ENCODE data around the gene TMEM45A. TPM values are rescaled to one million over a fixed set of nuclear protein-coding genes. Genes with fewer than 3 reads are reported as not detected.

TMEM45A gene
- total RNA-seq, 4 donors from 2014 or later = 3.5 to 7.0 (median 4.1) TPM

- Histone ChIP-seq H3K9me3 (no peaks in the 10 kb centered on the region), H3K4me1 (no peaks in the 10 kb centered on the region), H3K27ac (no peak overlapping the region), H3K36me3 (peaks cover 0 to 9% of the 10 kb centered on the region in 2 donors), H3K4me3 (no peak overlapping the region), H3K27me3 (no peaks in the 10 kb centered on the region)
- DNase-seq (no peak), ATAC-seq (no peak)
- in situ Hi-C loops (cut with MboI; ENCODE audit: low sequenced_read_pairs in 4 of 4) = no loop called here
- intact Hi-C loops (cut with DNase I; ENCODE audit: low total_unique reads) = no loop called here
- TF ChIP-seq POLR2A (IDR thresholded peaks at IDR 0.05) = no peak
- TF ChIP-seq, protein P1, sequence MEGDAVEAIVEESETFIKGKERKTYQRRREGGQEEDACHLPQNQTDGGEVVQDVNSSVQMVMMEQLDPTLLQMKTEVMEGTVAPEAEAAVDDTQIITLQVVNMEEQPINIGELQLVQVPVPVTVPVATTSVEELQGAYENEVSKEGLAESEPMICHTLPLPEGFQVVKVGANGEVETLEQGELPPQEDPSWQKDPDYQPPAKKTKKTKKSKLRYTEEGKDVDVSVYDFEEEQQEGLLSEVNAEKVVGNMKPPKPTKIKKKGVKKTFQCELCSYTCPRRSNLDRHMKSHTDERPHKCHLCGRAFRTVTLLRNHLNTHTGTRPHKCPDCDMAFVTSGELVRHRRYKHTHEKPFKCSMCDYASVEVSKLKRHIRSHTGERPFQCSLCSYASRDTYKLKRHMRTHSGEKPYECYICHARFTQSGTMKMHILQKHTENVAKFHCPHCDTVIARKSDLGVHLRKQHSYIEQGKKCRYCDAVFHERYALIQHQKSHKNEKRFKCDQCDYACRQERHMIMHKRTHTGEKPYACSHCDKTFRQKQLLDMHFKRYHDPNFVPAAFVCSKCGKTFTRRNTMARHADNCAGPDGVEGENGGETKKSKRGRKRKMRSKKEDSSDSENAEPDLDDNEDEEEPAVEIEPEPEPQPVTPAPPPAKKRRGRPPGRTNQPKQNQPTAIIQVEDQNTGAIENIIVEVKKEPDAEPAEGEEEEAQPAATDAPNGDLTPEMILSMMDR (IDR thresholded peaks at IDR 0.05 in 4 of 5, conservative IDR thresholded peaks at IDR 0.05 in 1 of 5) = no peak
These were observed 37.7 kb upstream of the TMEM45A start for GRCh38 chr3:100454677-100455076.

DNA sequence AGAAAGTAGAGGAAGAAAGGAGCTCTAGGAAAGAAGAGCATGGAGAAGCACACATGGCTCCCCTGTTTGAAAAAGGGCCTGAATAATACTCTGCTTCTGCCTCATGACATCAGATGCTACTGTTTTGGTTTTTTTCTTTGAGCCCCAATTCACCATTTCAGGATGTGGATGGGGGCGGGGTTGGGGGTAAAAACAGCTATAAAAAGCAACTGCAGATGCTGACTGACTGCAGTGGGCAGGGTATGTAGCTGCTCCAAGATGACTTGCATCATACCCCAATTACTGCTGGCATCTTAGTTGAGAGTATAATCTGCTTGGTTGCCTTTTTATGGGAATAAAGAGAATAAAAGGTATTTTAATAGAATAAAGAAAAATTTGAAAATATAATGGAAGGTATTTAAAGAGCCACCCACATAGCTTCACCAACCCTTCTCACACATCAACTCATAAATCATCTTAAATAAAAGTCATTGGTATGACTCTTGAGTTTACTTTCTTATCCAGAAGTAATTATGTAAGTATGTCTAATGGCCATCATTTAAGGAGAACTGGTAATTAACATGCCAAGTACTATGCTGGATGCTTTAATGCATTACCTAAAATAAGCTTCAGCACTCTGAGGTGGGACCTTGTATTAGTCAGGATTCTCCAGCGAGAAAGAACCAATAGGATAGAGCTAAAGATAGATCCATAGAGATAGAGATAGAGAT, 36.4 kb upstream of the TMEM45A start:
- H3K27me3 ChIP-seq = no peaks in the 10 kb centered on the region
- ATAC-seq (no peak), DNase-seq (no peak)
- H3K27ac ChIP-seq = no peak overlapping the region
- no peak overlapping the region for H3K4me3 ChIP-seq
- peaks cover 0 to 9% of the 10 kb centered on the region in 2 donors for H3K36me3 ChIP-seq
- H3K9me3 ChIP-seq = no peaks in the 10 kb centered on the region
- intact Hi-C loops (cut with DNase I; ENCODE audit: low total_unique reads) (no loop called here), in situ Hi-C loops (cut with MboI; ENCODE audit: low sequenced_read_pairs in 4 of 4) (no loop called here)
- no peaks in the 10 kb centered on the region for H3K4me1 ChIP-seq
- TF ChIP-seq POLR2A (IDR thresholded peaks at IDR 0.05) = no peak
- TF ChIP-seq, protein P1 (IDR thresholded peaks at IDR 0.05 in 4 of 5, conservative IDR thresholded peaks at IDR 0.05 in 1 of 5) = no peak

- H3K4me3 ChIP-seq = no peak overlapping the region
- DNase-seq (no peak), ATAC-seq (no peak)
- no peak overlapping the region for H3K27ac ChIP-seq
- TF ChIP-seq POLR2A (IDR thresholded peaks at IDR 0.05) = no peak
- TF ChIP-seq, protein P1 (IDR thresholded peaks at IDR 0.05 in 4 of 5, conservative IDR thresholded peaks at IDR 0.05 in 1 of 5) = no peak
- no peaks in the 10 kb centered on the region for H3K9me3 ChIP-seq
- intact Hi-C loops (cut with DNase I; ENCODE audit: low total_unique reads) = no loop called here
- no peaks in the 10 kb centered on the region for H3K4me1 ChIP-seq
- H3K36me3 ChIP-seq = peaks cover 0 to 9% of the 10 kb centered on the region in 2 donors
- H3K27me3 ChIP-seq = no peaks in the 10 kb centered on the region
- in situ Hi-C loops (cut with MboI; ENCODE audit: low sequenced_read_pairs in 4 of 4) = no loop called here
These were observed 35.7 kb upstream of the TMEM45A start for GRCh38 chr3:100456745-100457144.

- Histone ChIP-seq H3K9me3 (no peaks in the 10 kb centered on the region), H3K36me3 (peaks cover 0 to 9% of the 10 kb centered on the region in 2 donors), H3K4me1 (no peaks in the 10 kb centered on the region), H3K27me3 (no peaks in the 10 kb centered on the region), H3K27ac (no peak overlapping the region), H3K4me3 (no peak overlapping the region)
- ATAC-seq (no peak), DNase-seq (no peak)
- TF ChIP-seq, protein P1 (IDR thresholded peaks at IDR 0.05 in 4 of 5, conservative IDR thresholded peaks at IDR 0.05 in 1 of 5) = no peak
- in situ Hi-C loops (cut with MboI; ENCODE audit: low sequenced_read_pairs in 4 of 4) = no loop called here
- intact Hi-C loops (cut with DNase I; ENCODE audit: low total_unique reads) = no loop called here
These were observed 34.6 kb upstream of the TMEM45A start for GRCh38 chr3:100457811-100458210.

DNA sequence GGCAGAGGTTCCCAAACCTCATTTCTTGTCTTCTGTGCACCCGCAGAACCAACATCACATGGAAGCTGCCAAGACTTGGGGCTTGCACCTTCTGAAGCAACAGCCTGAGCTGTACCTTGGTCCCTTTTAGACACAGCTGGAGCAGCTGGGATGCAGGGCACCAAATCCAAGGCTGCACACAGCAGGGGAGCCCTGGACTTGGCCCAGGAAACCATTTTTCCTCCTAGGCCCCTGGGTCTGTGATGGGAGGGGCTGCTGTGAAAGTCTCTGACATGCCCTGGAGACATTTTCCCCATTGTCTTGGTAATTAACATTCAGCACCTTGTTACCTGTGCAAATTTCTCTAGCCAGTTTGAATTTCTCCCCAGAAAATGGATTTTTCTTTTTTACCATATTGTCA, 33.6 kb upstream of the TMEM45A start:
- DNase-seq = no peak
- H3K4me1 ChIP-seq = no peaks in the 10 kb centered on the region
- H3K27ac ChIP-seq = no peak overlapping the region
- ATAC-seq = no peak
- intact Hi-C loops (cut with DNase I; ENCODE audit: low total_unique reads) (no loop called here), in situ Hi-C loops (cut with MboI; ENCODE audit: low sequenced_read_pairs in 4 of 4) (no loop called here)
- peaks cover 0 to 9% of the 10 kb centered on the region in 2 donors for H3K36me3 ChIP-seq
- H3K4me3 ChIP-seq = no peak overlapping the region
- H3K9me3 ChIP-seq = no peaks in the 10 kb centered on the region
- H3K27me3 ChIP-seq = no peaks in the 10 kb centered on the region
- TF ChIP-seq, protein P1 (IDR thresholded peaks at IDR 0.05 in 4 of 5, conservative IDR thresholded peaks at IDR 0.05 in 1 of 5) = no peak
- TF ChIP-seq POLR2A (IDR thresholded peaks at IDR 0.05) = no peak
